ENCODE data around the gene UNC5A. TPM values are rescaled to one million over a fixed set of nuclear protein-coding genes. Genes with fewer than 3 reads are reported as not detected.

UNC5A gene
- polyA plus RNA-seq, 1 of the 3 experiments (the other 2 are of a cell fraction): 0.46 TPM

GRCh38 chr5:176824604-176825003 is 14.2 kb downstream of the UNC5A start (continued):
- TF ChIP-seq SMC3 (IDR thresholded peaks at IDR 0.05; ENCODE audit: low read depth, low read length): no peak
- no peak for TF ChIP-seq SIN3A (IDR thresholded peaks at IDR 0.05; ENCODE audit: borderline replicate concordance, low read depth, low read length)
- no peak for TF ChIP-seq JUND (IDR thresholded peaks at IDR 0.05)
- no peak for TF ChIP-seq NFIC (IDR thresholded peaks at IDR 0.05; ENCODE audit: borderline replicate concordance)

- Histone ChIP-seq H3K4me1 (ENCODE audit: control insufficient read depth in 1 of 2, insufficient read depth in 2 of 2, low read depth in 1 of 2, low read length in 1 of 2) (peaks cover 0 to 22% of the 10 kb centered on the region in 2 experiments; a peak in 1 of 4 replicates), H2AFZ (ENCODE audit: low read depth) (no peak overlapping the region), H3K4me2 (no peak overlapping the region), H3K9ac (no peak overlapping the region), H3K79me2 (ENCODE audit: insufficient read depth) (no peaks in the 10 kb centered on the region), H3K4me3 (ENCODE audit: low read depth in 2 of 2, low read length in 1 of 2) (no peak overlapping the region), H3K9me2 (no peaks in the 10 kb centered on the region), H3K36me3 (replicated peaks in 1 of 2; ENCODE audit: control insufficient read depth in 1 of 2, insufficient read depth in 2 of 2, low read length in 1 of 2) (no peaks in the 10 kb centered on the region), H3F3A (replicated peaks; ENCODE audit: insufficient read depth) (no peaks in the 10 kb centered on the region), H3K27ac (ENCODE audit: low read depth in 2 of 2, low read length in 1 of 2) (no peak overlapping the region), H4K20me1 (ENCODE audit: insufficient read depth) (no peaks in the 10 kb centered on the region), H3K27me3 (ENCODE audit: insufficient read depth) (no peaks in the 10 kb centered on the region), H3K9me3 (no peaks in the 10 kb centered on the region)
- ChIA-PET POLR2A (interaction anchor here (1.1 to 2.1 kb wide), 2 partner anchors 8 to 10 kb away, joined by 8 to 9 read pairs; no protein-coding TSS in a partner anchor), CTCF (interaction anchor here (1.0 to 16.4 kb wide), 7 partner anchors 11 to 167 kb away, joined by 3 to 167 read pairs (median 4); no protein-coding TSS in a partner anchor)
- no peak for DNase-seq
- TF ChIP-seq TCF12 (IDR thresholded peaks at IDR 0.05): no peak
- no peak for TF ChIP-seq IRF3 (IDR thresholded peaks at IDR 0.05; ENCODE audit: low read depth, low read length)
- no peak for TF ChIP-seq MXI1 (IDR thresholded peaks at IDR 0.05; ENCODE audit: low read depth, low read length)
- TF ChIP-seq CTCF (IDR thresholded peaks at IDR 0.05): no peak
- TF ChIP-seq EP300 (IDR thresholded peaks at IDR 0.05; ENCODE audit: borderline replicate concordance in 1 of 2, low read depth in 1 of 2, low read length in 1 of 2): no peak
- no peak for TF ChIP-seq SIN3A (IDR thresholded peaks at IDR 0.05; ENCODE audit: borderline replicate concordance, low read depth, low read length)
- TF ChIP-seq MAX (IDR thresholded peaks at IDR 0.05; ENCODE audit: low read depth): no peak
- no peak for TF ChIP-seq GATA2 (CRISPR knock-in tag; IDR thresholded peaks at IDR 0.05)
- no peak for TF ChIP-seq REST (IDR thresholded peaks at IDR 0.05; ENCODE audit: low read depth, low read length)
- no peak for TF ChIP-seq MEF2A (IDR thresholded peaks at IDR 0.05; ENCODE audit: borderline replicate concordance, low read depth)
- no peak for TF ChIP-seq ZBTB33 (IDR thresholded peaks at IDR 0.05; ENCODE audit: borderline replicate concordance, low read depth)
- TF ChIP-seq TEAD4 (IDR thresholded peaks at IDR 0.05; ENCODE audit: borderline replicate concordance, insufficient read depth): no peak
- no peak for TF ChIP-seq ELF1 (IDR thresholded peaks at IDR 0.05)
- no peak for TF ChIP-seq FOXJ3 (CRISPR knock-in tag; IDR thresholded peaks at IDR 0.05)
- TF ChIP-seq USF1 (IDR thresholded peaks at IDR 0.05; ENCODE audit: borderline replicate concordance, low read depth): no peak
- TF ChIP-seq CHD2 (IDR thresholded peaks at IDR 0.05; ENCODE audit: low read length, partially characterized antibody): no peak
- WGBS (ENCODE audit: low lambda C conversion rate): 59% methylated on average over 9 of the region's 9 CpGs
Measured at GRCh38 chr5:176825234-176825633, 14.9 kb downstream of the UNC5A start.
